Astrocyte of the cerebellum (primary cell): ENCODE measurements around the gene ATG10.

Experiments
- DNase-seq: peaks from one replicate; pipeline ENCODE4 v3.0.0-alpha.2; 2011; ENCODE audit warnings: low read depth
- H3K4me3 ChIP-seq: 2 replicates; pipeline ENCODE4 v1.5.1; 2011; ENCODE audit warnings: mild to moderate bottlenecking, low read depth, low read length, moderate library complexity
- in situ Hi-C: cut with HindIII; loops from 2 replicates; pipeline ENCODE4 v1.10.0; 2017; ENCODE audit warnings: low sequenced_read_pairs
- TF ChIP-seq, protein P1 (sequence below): IDR thresholded peaks from 2 replicates; pipeline ENCODE4 v1.5.1; 2012; ENCODE audit warnings: low read length, low read depth, moderate library complexity, mild to moderate bottlenecking; ENCODE audit errors: missing control alignments

ATG10 gene

GRCh38 chr5:81961651-81962440, 10.0 kb upstream of the ATG10 start:
- in situ Hi-C loops: no loop called here
- TF ChIP-seq, protein P1, sequence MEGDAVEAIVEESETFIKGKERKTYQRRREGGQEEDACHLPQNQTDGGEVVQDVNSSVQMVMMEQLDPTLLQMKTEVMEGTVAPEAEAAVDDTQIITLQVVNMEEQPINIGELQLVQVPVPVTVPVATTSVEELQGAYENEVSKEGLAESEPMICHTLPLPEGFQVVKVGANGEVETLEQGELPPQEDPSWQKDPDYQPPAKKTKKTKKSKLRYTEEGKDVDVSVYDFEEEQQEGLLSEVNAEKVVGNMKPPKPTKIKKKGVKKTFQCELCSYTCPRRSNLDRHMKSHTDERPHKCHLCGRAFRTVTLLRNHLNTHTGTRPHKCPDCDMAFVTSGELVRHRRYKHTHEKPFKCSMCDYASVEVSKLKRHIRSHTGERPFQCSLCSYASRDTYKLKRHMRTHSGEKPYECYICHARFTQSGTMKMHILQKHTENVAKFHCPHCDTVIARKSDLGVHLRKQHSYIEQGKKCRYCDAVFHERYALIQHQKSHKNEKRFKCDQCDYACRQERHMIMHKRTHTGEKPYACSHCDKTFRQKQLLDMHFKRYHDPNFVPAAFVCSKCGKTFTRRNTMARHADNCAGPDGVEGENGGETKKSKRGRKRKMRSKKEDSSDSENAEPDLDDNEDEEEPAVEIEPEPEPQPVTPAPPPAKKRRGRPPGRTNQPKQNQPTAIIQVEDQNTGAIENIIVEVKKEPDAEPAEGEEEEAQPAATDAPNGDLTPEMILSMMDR: no peak
- no peak overlapping the region for H3K4me3 ChIP-seq
- no peak for DNase-seq

GRCh38 chr5:81963544-81963943, 8.3 kb upstream of the ATG10 start:
- H3K4me3 ChIP-seq: no peak overlapping the region
- DNase-seq: no peak
- in situ Hi-C loops: no loop called here
- TF ChIP-seq, protein P1: no peak

DNA sequence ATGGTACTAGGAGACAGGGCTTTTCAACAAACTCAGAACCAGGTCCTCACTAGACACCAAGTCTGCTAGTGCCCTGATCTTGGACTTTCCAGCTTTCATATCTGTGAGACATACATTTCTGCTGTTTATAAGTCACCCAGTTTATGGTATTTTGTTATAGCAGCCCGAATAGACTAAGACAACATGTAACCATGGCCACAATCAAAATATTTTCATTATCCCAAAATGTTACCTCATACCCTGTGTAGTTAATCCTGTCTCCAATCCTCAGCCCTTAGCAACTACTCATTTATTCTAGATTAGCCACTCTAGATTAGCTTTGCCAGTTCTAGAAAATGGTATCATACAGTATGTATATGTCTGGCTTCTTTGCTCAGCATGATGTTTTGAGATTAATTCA, 6.3 kb upstream of the ATG10 start:
- TF ChIP-seq, protein P1: no peak
- DNase-seq: no peak
- in situ Hi-C loops: no loop called here
- H3K4me3 ChIP-seq: no peak overlapping the region

DNA sequence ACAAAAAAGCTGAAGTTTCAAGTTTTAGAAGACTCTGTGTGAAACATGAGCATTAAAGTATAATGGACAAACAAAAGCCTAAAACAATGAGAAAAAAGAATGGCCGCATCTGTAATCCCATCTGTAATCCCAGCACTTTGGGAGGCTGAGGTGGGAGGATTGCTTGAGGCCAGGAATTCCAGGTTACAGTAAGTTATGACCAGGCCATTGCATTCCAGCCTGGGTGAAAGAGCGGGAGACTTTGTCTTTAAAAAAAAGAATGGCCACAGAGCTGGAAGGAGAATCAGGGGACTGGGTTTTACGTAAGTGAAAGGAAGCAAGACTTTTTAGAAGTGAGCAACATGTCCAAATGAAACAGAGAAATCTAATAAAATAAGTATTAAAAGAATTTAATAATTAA, 2.6 kb upstream of the ATG10 start:
- no peak for DNase-seq
- TF ChIP-seq, protein P1: no peak
- in situ Hi-C loops: no loop called here
- H3K4me3 ChIP-seq: no peak overlapping the region

DNA sequence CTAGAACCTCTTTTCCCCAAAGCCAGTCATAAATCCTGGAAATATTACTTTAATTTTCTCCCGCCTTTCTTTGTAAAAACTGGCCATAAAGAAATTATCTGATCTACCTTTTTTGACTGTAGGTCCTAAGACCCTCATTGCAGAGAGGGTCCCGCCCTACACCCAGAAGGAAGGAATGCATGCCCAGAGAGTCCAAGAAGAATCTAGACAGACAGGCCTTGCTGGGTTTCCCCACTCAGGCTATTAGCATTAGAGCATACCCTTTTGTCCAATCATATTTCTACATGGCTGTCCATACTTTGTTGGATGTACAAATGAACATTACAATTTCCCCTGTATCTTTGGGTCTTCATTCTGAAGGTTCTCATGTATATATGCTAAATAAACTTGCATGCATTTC, 1.9 kb upstream of the ATG10 start:
- no peak overlapping the region for H3K4me3 ChIP-seq
- in situ Hi-C loops: no loop called here
- DNase-seq: no peak
- TF ChIP-seq, protein P1: no peak

DNA sequence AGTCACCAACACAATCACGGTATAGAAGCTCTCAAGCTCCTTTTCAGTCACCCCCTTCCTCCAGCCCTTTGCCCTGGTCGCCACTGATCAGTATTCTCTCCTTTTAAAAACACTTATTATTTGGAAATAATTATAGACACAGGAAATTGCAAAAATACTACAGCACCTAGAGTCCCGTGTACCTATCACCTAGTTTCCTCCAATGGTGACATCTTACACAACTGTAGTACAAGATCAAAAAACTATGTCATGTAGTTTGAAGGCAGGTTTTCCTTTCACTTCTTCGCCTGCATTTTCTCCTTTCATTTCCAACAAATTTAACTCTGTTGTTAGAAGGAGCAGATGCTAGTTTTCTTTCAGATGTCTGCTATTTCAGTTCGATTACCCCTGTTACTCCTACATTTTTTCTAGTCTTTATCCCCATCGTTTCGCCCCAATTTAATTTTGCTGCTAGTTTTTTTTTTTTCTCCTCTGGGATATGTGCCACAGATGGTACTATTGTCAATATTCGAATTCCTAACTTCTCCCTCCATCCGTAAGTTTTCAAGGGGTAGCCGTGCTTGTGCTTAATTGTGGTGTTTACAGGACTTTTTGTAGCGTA, 612 bp upstream of the ATG10 start:
- peak overlapping the region; percentile 74 for H3K4me3 ChIP-seq
- in situ Hi-C loops: no loop called here
- DNase-seq: no peak
- TF ChIP-seq, protein P1: no peak
